Activated T-helper 2 cell treated with anti-CD3 and anti-CD28 coated beads, Interferon-gamma antibody, Interleukin-2, Interleukin-4, amounts not matched to agents 10 μg/mL and 5 μg/mL and 100 μg/mL, durations not matched to agents 14 hours and 24 hours and 36 hours (primary cell): ENCODE results near the gene USP48. TPM values are rescaled to one million over a fixed set of nuclear protein-coding genes. Genes with fewer than 3 reads are reported as not detected.

Experiments
- DNase-seq: peaks from one replicate; pipeline ENCODE4 v3.0.0; 2021; ENCODE audit warnings: low spot score
- H3K27ac Mint-ChIP-seq: one replicate; pipeline ENCODE4 v1.8.0; 2021; ENCODE audit warnings: mixed read lengths
- H3K27me3 Mint-ChIP-seq: one replicate; pipeline ENCODE4 v1.8.0; 2021; ENCODE audit warnings: low read depth, mixed read lengths
- H3K36me3 Mint-ChIP-seq: one replicate; pipeline ENCODE4 v1.8.0; 2021; ENCODE audit warnings: low read depth, mixed read lengths
- H3K4me1 Mint-ChIP-seq: one replicate; pipeline ENCODE4 v1.8.0; 2021; ENCODE audit warnings: low read depth, mixed read lengths
- H3K4me3 Mint-ChIP-seq: one replicate; pipeline ENCODE4 v1.8.0; 2021; ENCODE audit warnings: low read depth, mild to moderate bottlenecking, moderate library complexity, mixed read lengths
- H3K9me3 Mint-ChIP-seq: one replicate; pipeline ENCODE4 v1.8.0; 2021; ENCODE audit warnings: mixed read lengths
- intact Hi-C: fragments of 100-400 bp; cut with micrococcal nuclease; formaldehyde crosslinking; loops from one replicate; pipeline ENCODE4 v1.15.1; 2023
- total RNA-seq: library from RNA; stranded (reverse); gene quantifications from 2 replicates; pipeline ENCODE4 v1.2.3, GENCODE V29; 2022

Gene USP48
- total RNA-seq, 1 donor from 2014 or later = 101 TPM

- Mint-ChIP-seq H3K27me3 (no peaks in the 10 kb centered on the region), H3K36me3 (peaks cover 70% of the 10 kb centered on the region), H3K27ac (no peak overlapping the region), H3K4me3 (no peak overlapping the region), H3K9me3 (no peaks in the 10 kb centered on the region), H3K4me1 (peaks cover 9% of the 10 kb centered on the region)
- DNase-seq = no peak
- intact Hi-C loops = loop anchor here (10.0 kb wide), 1 partner anchor 57 kb away; no protein-coding TSS in a partner anchor
These were observed 75.1 kb downstream of the USP48 start for GRCh38 chr1:21707891-21708290.

GRCh38 chr1:21707086-21707840, 75.7 kb downstream of the USP48 start:
- Mint-ChIP-seq H3K27ac (peak overlapping the region; percentile 12), H3K4me1 (peaks cover 9% of the 10 kb centered on the region), H3K4me3 (no peak overlapping the region), H3K27me3 (no peaks in the 10 kb centered on the region), H3K9me3 (no peaks in the 10 kb centered on the region), H3K36me3 (peaks cover 73% of the 10 kb centered on the region)
- DNase-seq = no peak
- intact Hi-C loops = loop anchor here (10.0 kb wide), 1 partner anchor 58 kb away; no protein-coding TSS in a partner anchor

DNA sequence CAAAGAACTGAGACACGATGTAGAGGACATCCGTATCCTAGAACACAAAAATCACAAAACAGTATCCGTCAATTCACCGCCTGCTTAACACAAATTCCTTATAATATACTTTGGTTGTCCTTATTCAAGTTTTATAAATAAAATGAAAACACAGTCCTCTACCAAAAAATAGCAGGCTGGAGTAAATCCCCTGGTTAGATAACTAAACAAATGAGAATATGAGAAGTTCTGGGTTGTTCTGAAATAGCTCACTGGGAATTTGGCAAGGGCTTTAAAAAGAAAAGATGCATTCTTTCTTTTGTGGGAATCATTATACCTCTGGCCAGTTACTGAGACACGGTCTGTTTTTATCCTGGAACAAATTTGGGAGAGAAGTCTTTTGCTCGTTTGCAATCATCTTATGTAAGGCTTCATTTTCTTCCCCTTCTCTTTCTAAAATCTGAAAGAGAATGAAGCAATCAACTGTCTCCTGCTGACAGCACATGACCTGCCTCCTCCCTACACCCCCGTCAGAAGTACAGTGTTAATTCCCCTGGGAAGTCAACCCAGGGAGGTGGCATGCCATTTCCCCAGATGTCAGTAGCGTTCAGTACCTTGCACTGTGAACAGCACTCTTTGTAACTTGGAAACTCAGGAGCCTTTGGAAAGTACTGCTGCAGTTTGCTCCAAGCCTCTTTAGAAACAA, 76.7 kb downstream of the USP48 start:
- Mint-ChIP-seq H3K4me1 (peaks cover 9% of the 10 kb centered on the region), H3K4me3 (no peak overlapping the region), H3K27me3 (no peaks in the 10 kb centered on the region), H3K36me3 (peaks cover 71% of the 10 kb centered on the region), H3K27ac (no peak overlapping the region), H3K9me3 (no peaks in the 10 kb centered on the region)
- DNase-seq = no peak
- intact Hi-C loops = loop anchor here (10.0 kb wide), 1 partner anchor 59 kb away; no protein-coding TSS in a partner anchor

GRCh38 chr1:21705303-21705980, 77.5 kb downstream of the USP48 start:
- intact Hi-C loops = loop anchor here (2.0 to 10.0 kb wide), 2 partner anchors 15 to 59 kb away; no protein-coding TSS in a partner anchor
- H3K36me3 Mint-ChIP-seq = peaks cover 72% of the 10 kb centered on the region

DNA sequence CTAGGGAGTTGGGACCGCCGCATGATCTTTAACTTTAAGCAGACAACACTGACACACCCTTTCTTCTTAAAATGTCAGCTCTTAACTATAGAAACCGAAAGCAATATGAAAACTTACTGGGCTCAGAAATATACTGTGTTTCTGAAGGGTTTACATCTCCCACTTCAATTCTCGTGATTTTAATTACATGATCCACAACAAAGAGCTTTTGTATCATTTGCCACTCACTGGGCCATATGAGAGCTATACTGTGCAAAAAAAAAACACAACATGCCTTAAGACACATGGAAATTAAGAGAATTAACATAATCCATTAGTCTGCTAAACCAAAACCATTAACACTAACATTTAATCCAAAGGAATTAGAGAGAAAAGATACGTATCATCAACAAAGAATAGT, 78.8 kb downstream of the USP48 start:
- Mint-ChIP-seq H3K36me3 (peaks cover 71% of the 10 kb centered on the region), H3K27ac (peak overlapping the region; percentile 67), H3K27me3 (no peaks in the 10 kb centered on the region), H3K9me3 (no peaks in the 10 kb centered on the region), H3K4me1 (peaks cover 12% of the 10 kb centered on the region), H3K4me3 (no peak overlapping the region)
- intact Hi-C loops = loop anchor here (2.0 to 10.0 kb wide), 2 partner anchors 17 to 61 kb away; no protein-coding TSS in a partner anchor
- no peak for DNase-seq

More at GRCh38 chr1:21705303-21705980, 77.5 kb downstream of the USP48 start:
- H3K27me3 Mint-ChIP-seq = no peaks in the 10 kb centered on the region
- no peak overlapping the region for H3K27ac Mint-ChIP-seq
- H3K9me3 Mint-ChIP-seq = no peaks in the 10 kb centered on the region
- H3K4me3 Mint-ChIP-seq = no peak overlapping the region
- peaks cover 10% of the 10 kb centered on the region for H3K4me1 Mint-ChIP-seq
- DNase-seq = no peak

- intact Hi-C loops = loop anchor here (10.0 kb wide), 1 partner anchor 61 kb away; no protein-coding TSS in a partner anchor
- Mint-ChIP-seq H3K27ac (no peak overlapping the region), H3K27me3 (no peaks in the 10 kb centered on the region), H3K4me3 (no peak overlapping the region), H3K4me1 (peaks cover 12% of the 10 kb centered on the region), H3K9me3 (no peaks in the 10 kb centered on the region), H3K36me3 (peaks cover 71% of the 10 kb centered on the region)
- DNase-seq = no peak
These were observed 79.5 kb downstream of the USP48 start for GRCh38 chr1:21703318-21703963.

DNA sequence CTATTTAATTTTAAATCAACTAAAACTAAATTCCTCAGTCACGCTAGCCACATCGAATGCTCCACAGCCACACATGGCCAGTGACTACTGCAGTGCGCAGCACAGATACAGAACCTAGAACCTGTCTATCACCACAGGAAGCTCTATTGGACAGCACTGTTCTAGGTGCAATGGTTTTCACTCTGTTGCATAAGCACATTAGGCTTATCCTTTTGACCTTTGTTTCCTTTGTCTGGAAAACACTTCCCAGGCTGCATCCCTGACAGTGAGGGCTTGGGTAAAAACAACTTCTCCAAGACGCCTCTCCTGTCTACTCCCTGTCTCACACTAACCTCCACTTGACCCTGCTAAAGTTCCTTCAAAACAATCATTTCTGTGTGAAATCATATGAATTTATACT, 80.2 kb downstream of the USP48 start:
- H3K27ac Mint-ChIP-seq = no peak overlapping the region
- intact Hi-C loops = loop anchor here (10.0 kb wide), 1 partner anchor 62 kb away; no protein-coding TSS in a partner anchor

DNA sequence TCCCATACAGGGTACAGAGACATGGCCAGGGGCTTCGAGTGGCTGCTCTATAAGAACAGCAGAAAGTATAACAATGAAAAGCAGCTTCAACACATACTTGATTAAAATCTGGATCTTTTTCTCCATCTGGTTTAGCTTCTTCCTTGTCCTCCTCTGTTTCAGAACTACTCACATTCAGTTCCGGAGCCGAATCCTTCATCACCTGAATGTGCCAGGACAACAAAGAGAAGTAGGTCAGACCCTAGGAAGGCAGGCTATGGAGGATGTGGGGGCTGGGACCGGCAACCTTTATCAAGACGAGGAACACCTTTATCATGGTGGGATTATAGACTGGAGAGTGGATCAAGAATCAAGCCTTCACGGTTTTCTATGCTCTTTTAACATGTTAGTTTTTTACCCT, 81.5 kb downstream of the USP48 start:
- no peak for DNase-seq
- no peak overlapping the region for H3K27ac Mint-ChIP-seq
- intact Hi-C loops = loop anchor here (10.0 kb wide), 1 partner anchor 63 kb away; no protein-coding TSS in a partner anchor
- H3K9me3 Mint-ChIP-seq = no peaks in the 10 kb centered on the region
- H3K4me3 Mint-ChIP-seq = no peak overlapping the region
- peaks cover 12% of the 10 kb centered on the region for H3K4me1 Mint-ChIP-seq
- no peaks in the 10 kb centered on the region for H3K27me3 Mint-ChIP-seq
- peaks cover 62% of the 10 kb centered on the region for H3K36me3 Mint-ChIP-seq

More for the DNA sequence above, 80.2 kb downstream of the USP48 start:
- H3K36me3 Mint-ChIP-seq = peaks cover 71% of the 10 kb centered on the region
- H3K27me3 Mint-ChIP-seq = no peaks in the 10 kb centered on the region
- no peak overlapping the region for H3K4me3 Mint-ChIP-seq
- H3K9me3 Mint-ChIP-seq = no peaks in the 10 kb centered on the region
- no peak for DNase-seq
- peaks cover 12% of the 10 kb centered on the region for H3K4me1 Mint-ChIP-seq

- intact Hi-C loops = loop anchor here (10.0 kb wide), 1 partner anchor 65 kb away; no protein-coding TSS in a partner anchor
- no peaks in the 10 kb centered on the region for H3K27me3 Mint-ChIP-seq
- peak overlapping the region; percentile 14 for H3K27ac Mint-ChIP-seq
- no peak overlapping the region for H3K4me3 Mint-ChIP-seq
- DNase-seq = no peak
- H3K9me3 Mint-ChIP-seq = no peaks in the 10 kb centered on the region
- peaks cover 55% of the 10 kb centered on the region for H3K36me3 Mint-ChIP-seq
- peaks cover 12% of the 10 kb centered on the region for H3K4me1 Mint-ChIP-seq
These were observed 82.9 kb downstream of the USP48 start for GRCh38 chr1:21700094-21700493.

DNA sequence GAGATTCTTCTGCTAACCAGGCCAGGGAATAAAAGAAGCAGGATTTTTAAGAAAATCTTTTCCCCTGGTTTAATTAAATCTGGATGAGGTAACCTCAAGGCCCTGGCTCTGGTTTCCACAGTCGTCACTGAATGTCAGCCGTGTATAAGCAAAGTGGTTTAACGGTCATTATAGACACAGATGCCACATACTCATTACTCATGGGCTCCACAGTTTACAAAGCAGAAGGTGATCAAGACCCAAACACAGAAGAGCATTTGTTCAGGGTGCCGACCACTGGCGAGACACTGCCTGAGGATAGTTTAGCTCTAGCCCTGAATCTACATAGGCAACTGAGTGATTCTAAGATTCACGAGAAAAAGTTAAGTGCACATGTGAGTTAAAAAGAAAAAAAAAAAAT, 86.0 kb downstream of the USP48 start:
- intact Hi-C loops = no loop called here
- H3K4me1 Mint-ChIP-seq = peaks cover 4% of the 10 kb centered on the region
- no peaks in the 10 kb centered on the region for H3K9me3 Mint-ChIP-seq
- H3K27ac Mint-ChIP-seq = no peak overlapping the region
- peaks cover 57% of the 10 kb centered on the region for H3K36me3 Mint-ChIP-seq
- no peaks in the 10 kb centered on the region for H3K27me3 Mint-ChIP-seq
- DNase-seq = no peak
- no peak overlapping the region for H3K4me3 Mint-ChIP-seq

GRCh38 chr1:21693732-21694131, 89.2 kb downstream of the USP48 start:
- no peaks in the 10 kb centered on the region for H3K4me1 Mint-ChIP-seq
- H3K27me3 Mint-ChIP-seq = no peaks in the 10 kb centered on the region
- H3K4me3 Mint-ChIP-seq = no peak overlapping the region
- DNase-seq = no peak
- no peaks in the 10 kb centered on the region for H3K9me3 Mint-ChIP-seq
- intact Hi-C loops = no loop called here
- peaks cover 59% of the 10 kb centered on the region for H3K36me3 Mint-ChIP-seq
- H3K27ac Mint-ChIP-seq = no peak overlapping the region

DNA sequence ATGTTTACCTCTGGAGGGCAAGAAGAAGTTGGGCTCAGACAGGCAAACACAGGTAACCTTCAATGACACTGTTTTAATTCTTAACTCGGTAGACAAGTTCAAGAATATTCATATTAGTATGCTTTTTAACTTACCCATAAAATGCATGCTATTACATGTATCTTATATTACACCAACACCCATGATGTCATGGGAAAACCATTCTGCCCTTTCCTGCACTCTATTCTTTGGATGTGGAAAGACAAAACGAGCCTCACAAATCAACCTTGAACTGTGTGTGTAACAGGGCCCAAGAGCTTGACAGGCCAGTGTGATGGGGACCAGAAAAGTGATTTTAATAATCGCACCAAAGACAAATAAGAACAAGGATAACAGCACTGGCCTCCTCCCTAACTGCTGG, 91.2 kb downstream of the USP48 start:
- no peaks in the 10 kb centered on the region for H3K4me1 Mint-ChIP-seq

More for the DNA sequence above, 91.2 kb downstream of the USP48 start:
- H3K36me3 Mint-ChIP-seq = peaks cover 68% of the 10 kb centered on the region
- no peak overlapping the region for H3K4me3 Mint-ChIP-seq
- no peaks in the 10 kb centered on the region for H3K9me3 Mint-ChIP-seq
- H3K27me3 Mint-ChIP-seq = no peaks in the 10 kb centered on the region
- H3K27ac Mint-ChIP-seq = no peak overlapping the region
- intact Hi-C loops = no loop called here
- DNase-seq = no peak
